ENCODE data around the gene MYH7B.

The MYH7B gene

DNA sequence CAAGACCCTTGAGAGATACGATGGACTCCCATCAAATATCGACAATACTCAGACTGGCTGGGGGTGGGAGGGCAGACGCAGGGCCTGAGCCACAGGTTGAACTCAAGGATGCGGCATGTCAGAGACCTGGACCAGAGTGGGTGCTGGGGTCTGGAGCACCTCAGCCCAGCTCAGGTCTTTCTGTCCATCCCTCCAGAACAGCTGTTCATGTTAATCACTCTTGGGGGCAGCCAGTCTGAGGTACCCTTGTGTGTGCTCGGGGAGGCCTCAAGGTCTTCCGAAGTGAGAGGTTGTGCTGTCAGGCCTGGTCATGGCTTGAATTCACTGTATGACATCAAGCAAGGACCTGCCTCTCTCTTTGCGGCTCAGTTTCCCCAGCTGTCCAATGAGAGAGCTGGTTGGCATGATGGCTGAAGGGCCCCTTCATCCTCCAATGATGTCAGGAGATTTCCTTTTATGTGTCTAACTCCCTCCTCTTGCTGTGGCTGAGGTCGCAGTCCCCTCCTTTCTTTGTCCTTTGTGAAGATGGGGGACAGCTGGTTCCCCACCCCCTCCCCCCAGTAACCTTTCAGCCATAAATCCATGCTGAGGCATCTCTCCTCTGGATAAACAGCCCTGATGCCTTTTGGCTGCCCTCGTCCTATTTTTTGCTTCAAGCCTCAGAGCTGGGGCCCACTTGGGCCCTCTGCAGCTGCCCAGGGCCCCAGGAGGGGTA lies 15.3 kb downstream of the MYH7B start:
- DNase-seq (ENCODE audit: insufficient read length, low spot score) (no peak), FAIRE-seq (no peak)
- no peak for TF ChIP-seq POLR2A (IDR thresholded peaks at IDR 0.05; ENCODE audit: low read depth, low read length)
- TF ChIP-seq TAF1 (IDR thresholded peaks at IDR 0.05; ENCODE audit: low read depth, low read length) = no peak
- TF ChIP-seq POLR2AphosphoS5 (IDR thresholded peaks at IDR 0.05; ENCODE audit: low read depth, low read length) = no peak
- TF ChIP-seq POU2F2 (IDR thresholded peaks at IDR 0.05; ENCODE audit: low read depth, low read length) = no peak
- no peak for TF ChIP-seq PAX5 (IDR thresholded peaks at IDR 0.05; ENCODE audit: insufficient read depth, low read length, severe bottlenecking)
- no peak for TF ChIP-seq SPI1 (IDR thresholded peaks at IDR 0.05; ENCODE audit: low read depth, low read length)

DNA sequence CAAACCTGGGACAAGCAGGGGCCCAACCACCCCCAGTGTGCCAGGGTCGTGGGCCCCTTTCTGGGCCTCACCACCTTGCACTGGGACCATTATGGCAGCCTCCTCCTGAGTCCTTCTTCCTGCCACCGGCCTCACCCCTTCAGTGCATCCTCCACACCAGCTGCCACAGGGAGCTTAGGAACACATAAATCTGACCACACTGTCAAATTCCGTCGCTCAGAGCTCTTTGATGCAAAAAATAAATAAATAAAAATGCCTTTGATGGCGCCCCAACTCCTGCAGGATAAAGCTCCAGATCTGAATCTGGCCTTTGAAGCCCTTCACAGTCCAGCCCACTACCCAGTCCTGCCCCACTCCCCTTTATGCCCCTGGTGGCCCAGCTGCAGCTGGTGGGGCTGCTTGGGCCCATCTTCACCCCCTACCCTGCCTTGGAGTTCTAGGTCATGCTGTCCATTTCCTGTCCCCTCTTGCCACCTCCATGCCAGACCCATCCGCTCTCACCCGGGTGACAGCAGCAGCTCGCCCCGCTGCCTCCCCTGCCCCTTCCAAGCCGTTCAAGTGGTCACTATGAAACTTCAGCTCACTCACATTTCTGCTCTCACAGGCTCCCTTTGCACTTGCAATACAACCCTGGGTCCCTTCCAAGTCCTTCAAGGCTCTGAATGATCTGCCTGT lies 16.0 kb downstream of the MYH7B start:
- DNase-seq (ENCODE audit: insufficient read length, low spot score) (no peak), FAIRE-seq (no peak)
- TF ChIP-seq POU2F2 (IDR thresholded peaks at IDR 0.05; ENCODE audit: low read depth, low read length) (no peak), PAX5 (IDR thresholded peaks at IDR 0.05; ENCODE audit: insufficient read depth, low read length, severe bottlenecking) (no peak), TAF1 (IDR thresholded peaks at IDR 0.05; ENCODE audit: low read depth, low read length) (no peak), POLR2AphosphoS5 (IDR thresholded peaks at IDR 0.05; ENCODE audit: low read depth, low read length) (no peak), POLR2A (IDR thresholded peaks at IDR 0.05; ENCODE audit: low read depth, low read length) (no peak), SPI1 (IDR thresholded peaks at IDR 0.05; ENCODE audit: low read depth, low read length) (no peak)

DNA sequence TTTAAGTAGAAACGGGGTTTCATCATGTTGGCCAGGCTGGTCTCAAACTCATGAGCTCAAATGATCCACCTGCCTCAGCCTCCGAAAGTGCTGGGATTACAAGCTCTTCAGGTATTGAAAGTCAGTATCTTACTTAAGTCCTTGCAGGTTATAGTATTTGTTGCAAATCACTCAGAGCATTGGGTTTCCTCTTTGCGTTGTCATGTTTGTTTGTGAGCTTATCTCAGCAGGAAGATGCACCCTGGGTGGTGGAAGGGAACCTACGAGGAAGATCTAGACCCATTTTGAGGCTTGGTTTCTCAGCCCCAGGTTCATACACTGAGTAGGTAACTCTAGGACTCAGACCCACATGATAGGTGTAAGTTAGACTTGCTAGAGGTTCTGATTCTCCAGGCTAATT lies 18.6 kb downstream of the MYH7B start:
- DNase-seq (ENCODE audit: insufficient read length, low spot score) = no peak
- TF ChIP-seq TAF1 (IDR thresholded peaks at IDR 0.05; ENCODE audit: low read depth, low read length) = no peak
- TF ChIP-seq POLR2A (IDR thresholded peaks at IDR 0.05; ENCODE audit: low read depth, low read length) = no peak
- no peak for TF ChIP-seq PAX5 (IDR thresholded peaks at IDR 0.05; ENCODE audit: insufficient read depth, low read length, severe bottlenecking)
- no peak for TF ChIP-seq POU2F2 (IDR thresholded peaks at IDR 0.05; ENCODE audit: low read depth, low read length)
- no peak for TF ChIP-seq SPI1 (IDR thresholded peaks at IDR 0.05; ENCODE audit: low read depth, low read length)
- TF ChIP-seq POLR2AphosphoS5 (IDR thresholded peaks at IDR 0.05; ENCODE audit: low read depth, low read length) = no peak
- no peak for FAIRE-seq

DNA sequence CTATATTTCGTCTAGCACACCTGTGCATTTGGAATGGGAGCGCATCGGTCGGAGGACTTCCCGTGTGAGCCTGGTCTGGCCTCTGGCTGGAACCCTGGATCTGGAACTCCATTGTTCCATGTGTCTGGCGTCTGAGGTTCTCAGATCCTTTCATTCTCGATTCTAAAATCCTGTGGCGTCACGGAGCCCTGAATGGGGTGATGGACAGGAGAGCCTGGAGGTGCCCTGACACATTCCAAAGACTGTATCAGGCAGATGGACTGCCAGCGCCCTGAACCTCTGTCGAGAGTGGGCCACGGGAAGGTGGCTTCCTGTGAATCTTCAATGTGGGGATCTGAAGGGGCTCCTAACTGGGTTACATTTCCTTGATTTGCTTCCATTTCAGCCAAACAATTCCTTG lies 20.6 kb downstream of the MYH7B start:
- FAIRE-seq = no peak
- TF ChIP-seq POLR2A (IDR thresholded peaks at IDR 0.05; ENCODE audit: low read depth, low read length) (no peak), POU2F2 (IDR thresholded peaks at IDR 0.05; ENCODE audit: low read depth, low read length) (no peak), SPI1 (IDR thresholded peaks at IDR 0.05; ENCODE audit: low read depth, low read length) (no peak), PAX5 (IDR thresholded peaks at IDR 0.05; ENCODE audit: insufficient read depth, low read length, severe bottlenecking) (no peak), TAF1 (IDR thresholded peaks at IDR 0.05; ENCODE audit: low read depth, low read length) (no peak), POLR2AphosphoS5 (IDR thresholded peaks at IDR 0.05; ENCODE audit: low read depth, low read length) (no peak)
- no peak for DNase-seq (ENCODE audit: insufficient read length, low spot score)

DNA sequence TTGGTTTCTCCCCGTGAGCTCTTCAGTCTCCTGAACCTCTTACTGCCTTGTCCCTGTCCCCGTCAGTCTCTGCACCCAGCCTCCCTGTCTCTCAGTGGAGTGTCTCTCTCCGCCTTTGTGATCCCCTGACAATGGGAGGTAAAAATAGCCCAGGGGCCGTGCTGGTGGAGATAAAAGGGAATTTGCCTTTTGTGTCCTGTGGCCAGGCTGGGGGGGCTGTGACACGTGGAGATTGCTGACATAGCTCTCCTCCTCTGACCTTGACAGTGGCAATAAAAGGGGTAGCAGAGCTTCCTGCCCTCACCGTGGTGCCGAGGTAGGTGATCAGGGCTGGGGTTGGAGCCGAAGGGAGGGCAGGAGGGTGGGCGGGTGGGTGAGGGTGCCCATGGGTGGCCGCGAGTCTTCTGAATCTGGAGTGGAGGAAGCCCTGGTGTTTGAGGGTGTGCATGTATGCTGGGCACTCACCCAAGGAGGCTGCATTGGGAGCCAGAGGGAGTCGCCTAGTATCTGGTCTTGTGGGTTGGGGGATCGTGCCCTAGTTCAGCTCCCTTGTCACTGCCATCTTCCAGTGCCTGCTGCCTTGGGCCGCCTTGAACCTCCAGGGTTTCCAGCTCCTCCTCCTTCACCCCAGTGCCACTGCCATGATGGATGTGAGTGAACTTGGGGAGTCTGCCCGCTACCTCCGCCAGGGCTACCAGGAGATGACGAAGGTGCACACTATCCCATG lies 21.9 kb downstream of the MYH7B start:
- DNase-seq (ENCODE audit: insufficient read length, low spot score) = no peak
- FAIRE-seq = no peak
- TF ChIP-seq POLR2A (IDR thresholded peaks at IDR 0.05; ENCODE audit: low read depth, low read length) = no peak

DNA sequence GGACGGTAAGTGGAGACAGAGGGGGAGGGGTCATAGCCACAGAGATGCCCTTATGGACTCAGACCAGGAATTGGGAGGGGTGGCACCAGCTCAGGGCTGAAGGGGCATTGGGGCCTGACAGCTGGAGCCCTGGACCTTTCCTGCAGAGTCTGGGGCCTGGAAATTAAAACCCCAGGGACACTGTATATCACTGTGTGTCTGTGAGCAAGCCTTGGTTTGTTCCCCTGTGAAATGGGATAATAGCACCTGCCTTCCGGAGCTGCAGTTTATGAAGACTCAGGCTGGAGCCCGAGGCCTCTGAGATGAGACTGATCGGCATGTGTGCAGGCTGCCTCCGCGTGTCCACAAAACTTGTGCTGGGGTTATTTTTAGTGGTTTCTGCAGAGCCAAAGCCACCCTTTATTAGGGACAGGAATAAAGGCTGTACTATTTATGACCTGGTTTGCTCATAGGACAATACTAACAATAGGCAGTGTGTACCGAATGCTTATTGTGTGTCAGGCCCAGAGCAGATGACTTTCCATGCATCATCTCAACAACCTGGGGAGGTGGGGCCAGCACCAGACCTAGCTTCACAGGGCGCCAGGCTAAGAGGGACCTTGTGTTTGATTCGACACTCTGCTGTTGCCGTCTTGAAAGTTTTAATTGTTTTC lies 22.6 kb downstream of the MYH7B start:
- DNase-seq (ENCODE audit: insufficient read length, low spot score) = no peak
- no peak for FAIRE-seq
- TF ChIP-seq SPI1 (IDR thresholded peaks at IDR 0.05; ENCODE audit: low read depth, low read length) (no peak), PAX5 (IDR thresholded peaks at IDR 0.05; ENCODE audit: insufficient read depth, low read length, severe bottlenecking) (no peak), TAF1 (IDR thresholded peaks at IDR 0.05; ENCODE audit: low read depth, low read length) (no peak), POU2F2 (IDR thresholded peaks at IDR 0.05; ENCODE audit: low read depth, low read length) (no peak), POLR2A (IDR thresholded peaks at IDR 0.05; ENCODE audit: low read depth, low read length) (no peak), POLR2AphosphoS5 (IDR thresholded peaks at IDR 0.05; ENCODE audit: low read depth, low read length) (no peak)

DNA sequence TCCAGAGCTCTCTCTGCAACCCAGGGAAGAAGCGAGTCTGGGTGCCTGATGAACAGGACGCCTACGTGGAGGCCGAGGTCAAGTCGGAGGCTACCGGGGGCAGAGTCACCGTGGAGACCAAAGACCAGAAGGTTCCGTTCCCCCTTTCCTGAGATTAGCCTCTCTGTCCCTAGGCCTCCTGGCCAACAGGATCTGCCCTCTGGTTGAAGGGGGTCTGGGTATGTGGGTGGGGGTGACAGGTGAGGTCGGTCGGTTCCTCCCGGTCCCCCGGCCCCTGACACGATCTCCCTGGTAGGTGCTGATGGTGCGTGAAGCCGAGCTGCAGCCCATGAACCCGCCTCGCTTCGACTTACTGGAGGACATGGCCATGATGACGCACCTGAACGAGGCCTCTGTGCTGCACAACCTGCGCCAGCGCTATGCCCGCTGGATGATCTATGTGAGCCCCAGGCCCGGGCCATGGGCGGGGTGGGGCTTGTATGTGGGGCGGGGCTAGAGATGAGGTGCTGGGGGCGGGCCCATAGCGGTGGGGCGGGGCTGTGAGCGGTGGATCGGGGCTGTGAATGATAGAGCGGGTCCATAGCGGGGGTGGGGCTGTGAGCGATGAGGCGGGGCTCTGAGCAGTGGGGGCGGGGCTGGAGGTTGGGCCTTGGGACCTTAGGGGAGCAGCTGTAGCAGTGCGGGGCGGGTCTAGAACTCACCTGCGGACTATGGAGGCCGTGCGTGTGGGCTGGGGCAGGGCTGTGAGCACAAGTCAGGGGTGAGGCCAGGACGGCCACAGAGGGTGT lies 23.9 kb downstream of the MYH7B start:
- FAIRE-seq (no peak), DNase-seq (ENCODE audit: insufficient read length, low spot score) (no peak)
- TF ChIP-seq POU2F2 (IDR thresholded peaks at IDR 0.05; ENCODE audit: low read depth, low read length) (no peak), PAX5 (IDR thresholded peaks at IDR 0.05; ENCODE audit: insufficient read depth, low read length, severe bottlenecking) (no peak), SPI1 (IDR thresholded peaks at IDR 0.05; ENCODE audit: low read depth, low read length) (no peak), POLR2AphosphoS5 (IDR thresholded peaks at IDR 0.05; ENCODE audit: low read depth, low read length) (no peak), POLR2A (IDR thresholded peaks at IDR 0.05; ENCODE audit: low read depth, low read length) (no peak), TAF1 (IDR thresholded peaks at IDR 0.05; ENCODE audit: low read depth, low read length) (no peak)

DNA sequence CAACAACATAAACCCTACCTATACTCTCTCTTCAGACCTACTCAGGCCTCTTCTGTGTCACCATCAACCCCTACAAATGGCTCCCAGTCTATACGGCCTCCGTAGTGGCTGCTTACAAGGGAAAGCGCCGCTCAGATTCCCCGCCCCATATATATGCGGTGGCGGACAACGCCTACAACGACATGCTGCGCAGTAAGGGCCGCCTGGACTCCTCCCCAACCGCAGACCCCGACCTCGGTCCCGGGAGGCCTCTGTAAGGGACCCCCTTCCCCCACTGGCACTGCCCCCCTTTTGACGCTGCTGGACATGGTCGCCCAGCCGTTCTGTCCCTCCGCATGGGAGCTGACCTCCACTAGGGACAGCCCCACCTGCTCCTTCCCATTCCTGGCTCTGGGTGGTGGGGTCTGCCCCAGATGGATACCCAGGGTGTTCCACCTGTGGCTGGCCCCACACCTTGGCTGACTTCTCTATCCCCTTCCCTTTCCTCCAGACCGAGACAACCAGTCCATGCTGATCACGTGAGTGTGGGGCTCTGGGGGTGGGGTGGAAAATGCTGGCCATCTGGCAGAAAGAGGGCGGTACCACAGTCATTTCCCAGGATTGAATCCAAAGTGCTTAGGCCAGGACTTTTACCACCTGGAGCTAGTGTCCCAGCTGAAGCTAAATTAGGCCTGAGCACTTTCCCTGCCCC lies 25.0 kb downstream of the MYH7B start:
- FAIRE-seq (no peak), DNase-seq (ENCODE audit: insufficient read length, low spot score) (no peak)
- TF ChIP-seq PAX5 (IDR thresholded peaks at IDR 0.05; ENCODE audit: insufficient read depth, low read length, severe bottlenecking) (no peak), TAF1 (IDR thresholded peaks at IDR 0.05; ENCODE audit: low read depth, low read length) (no peak), POU2F2 (IDR thresholded peaks at IDR 0.05; ENCODE audit: low read depth, low read length) (no peak), SPI1 (IDR thresholded peaks at IDR 0.05; ENCODE audit: low read depth, low read length) (no peak), POLR2AphosphoS5 (IDR thresholded peaks at IDR 0.05; ENCODE audit: low read depth, low read length) (no peak), POLR2A (IDR thresholded peaks at IDR 0.05; ENCODE audit: low read depth, low read length) (no peak)
